Lung (tissue), 12 donors: ENCODE measurements around the gene PNISR. TPM values are rescaled to one million over a fixed set of nuclear protein-coding genes. Genes with fewer than 3 reads are reported as not detected.
A peak's percentile ranks its signal among the peaks of the same experiment; 100 is the strongest.

Experiments
- ATAC-seq: fragments of 200-7000 bp; cut with Tn5 transposase; one replicate; pipeline ENCODE4 v1.9.1; 2020; ENCODE audit warnings: moderate number of reproducible peaks; ENCODE audit not compliant: insufficient read depth, low FRiP score
- DNase-seq, 3 donors: peaks; one replicate each; pipeline ENCODE4 v3.0.0-alpha.2; 2013 to 2017
- H3K27ac ChIP-seq, 2 donors: one replicate each; pipeline ENCODE4 v1.5.1; 2013; ENCODE audit warnings: mild to moderate bottlenecking in 2 of 2, moderate library complexity in 2 of 2, control low read depth in 1 of 2, inconsistent platforms in 1 of 2, low read depth in 1 of 2, low read length in 1 of 2
- H3K27me3 ChIP-seq, 3 donors: one replicate each; pipeline ENCODE4 v1.5.1; 2013; ENCODE audit warnings: low read length in 2 of 3; ENCODE audit not compliant: control insufficient read depth in 3 of 3, insufficient read depth in 3 of 3
- H3K36me3 ChIP-seq, 4 donors: one replicate each; pipeline ENCODE4 v1.5.1; 2013; ENCODE audit warnings: low read length in 4 of 4, mild to moderate bottlenecking in 1 of 4, moderate library complexity in 1 of 4; ENCODE audit not compliant: control insufficient read depth in 4 of 4, insufficient read depth in 4 of 4
- H3K4me1 ChIP-seq, 5 donors: one replicate each; pipeline ENCODE4 v1.5.1; 2013; ENCODE audit warnings: low read length in 5 of 5, mild to moderate bottlenecking in 2 of 5, moderate library complexity in 1 of 5; ENCODE audit not compliant: control insufficient read depth in 5 of 5, insufficient read depth in 5 of 5
- H3K4me3 ChIP-seq: one replicate; pipeline ENCODE4 v1.5.1; 2013; ENCODE audit warnings: mild to moderate bottlenecking, control low read depth, moderate library complexity
- H3K9ac ChIP-seq, 2 donors: one replicate each; pipeline ENCODE4 v1.5.1; 2013; ENCODE audit warnings: low read length in 2 of 2, control low read depth in 1 of 2; ENCODE audit not compliant: insufficient read depth in 1 of 2
- H3K9me3 ChIP-seq, 4 donors: one replicate each; pipeline ENCODE4 v1.5.1; 2013; ENCODE audit warnings: low read length in 3 of 4, mild to moderate bottlenecking in 1 of 4, moderate library complexity in 1 of 4; ENCODE audit not compliant: control insufficient read depth in 4 of 4, insufficient read depth in 3 of 4
- WGBS, 2 donors: extraction: QIAGEN DNeasy Blood & Tissue Kit; methylation state at CpG; one replicate each; pipeline ENCODE4 v1.1.7; 2013; 5-methylcytosine and 5-hydroxymethylcytosine counted together
- polyA plus RNA-seq, 2 donors: library from polyadenylated mRNA; stranded (reverse); fragments of 200-250 nt; gene quantifications; one replicate each; pipeline ENCODE4 v1.2.1, GENCODE V29; 2013
- total RNA-seq, 2 donors: library from RNA; depleted of rRNA in 1 of 2; stranded (reverse); fragments of >200 nt in 1 of 2; gene quantifications; one replicate each; pipeline ENCODE4 v1.2.1, GENCODE V29; 2014 to 2021
- TF ChIP-seq, protein P1 (sequence below): IDR thresholded peaks from 2 replicates; pipeline ENCODE4 v1.5.1; 2012; ENCODE audit warnings: mild to moderate bottlenecking; ENCODE audit errors: control extremely low read depth, extremely low read depth
- donor health status: control.
- donor health status: control.
- donor health status: Bipolar disorder and iron deficiency.
- donor health status: healthy.
- donor health status: DM: yes; HTN: yes; CAD: no.

The PNISR gene
- total and polyA plus RNA-seq, 4 donors, result 35.0 to 354 (median 53.5) TPM

DNA sequence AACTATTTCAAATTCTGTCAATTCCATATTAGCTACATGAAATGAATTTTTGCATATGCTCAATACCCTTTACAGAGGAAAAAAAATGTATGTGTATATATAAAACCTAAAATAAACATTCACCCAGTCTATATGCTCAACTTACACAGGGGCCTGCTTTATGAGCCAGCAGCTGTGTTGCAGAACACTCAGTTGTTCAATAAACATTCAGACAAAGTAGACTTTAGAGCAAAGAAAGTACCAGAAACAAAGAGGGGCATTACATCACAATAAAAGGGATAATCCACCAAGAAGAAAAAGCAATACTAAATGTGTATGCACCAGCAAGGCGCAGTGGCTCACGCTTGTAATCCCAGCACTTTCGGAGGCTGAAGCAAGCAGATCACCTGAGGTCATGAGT is 40.6 kb downstream of the PNISR start:
- WGBS, 2 donors, result 96% methylated on average over 3 of the region's 3 CpGs
- H3K36me3 ChIP-seq, result no peaks in the 10 kb centered on the region
- DNase-seq (peak in 2 of 3 donors; percentile 35), ATAC-seq (no peak)
- no peak overlapping the region for H3K4me3 ChIP-seq
- H3K27ac ChIP-seq, result no peak overlapping the region
- no peak overlapping the region for H3K9ac ChIP-seq
- TF ChIP-seq, protein P1, sequence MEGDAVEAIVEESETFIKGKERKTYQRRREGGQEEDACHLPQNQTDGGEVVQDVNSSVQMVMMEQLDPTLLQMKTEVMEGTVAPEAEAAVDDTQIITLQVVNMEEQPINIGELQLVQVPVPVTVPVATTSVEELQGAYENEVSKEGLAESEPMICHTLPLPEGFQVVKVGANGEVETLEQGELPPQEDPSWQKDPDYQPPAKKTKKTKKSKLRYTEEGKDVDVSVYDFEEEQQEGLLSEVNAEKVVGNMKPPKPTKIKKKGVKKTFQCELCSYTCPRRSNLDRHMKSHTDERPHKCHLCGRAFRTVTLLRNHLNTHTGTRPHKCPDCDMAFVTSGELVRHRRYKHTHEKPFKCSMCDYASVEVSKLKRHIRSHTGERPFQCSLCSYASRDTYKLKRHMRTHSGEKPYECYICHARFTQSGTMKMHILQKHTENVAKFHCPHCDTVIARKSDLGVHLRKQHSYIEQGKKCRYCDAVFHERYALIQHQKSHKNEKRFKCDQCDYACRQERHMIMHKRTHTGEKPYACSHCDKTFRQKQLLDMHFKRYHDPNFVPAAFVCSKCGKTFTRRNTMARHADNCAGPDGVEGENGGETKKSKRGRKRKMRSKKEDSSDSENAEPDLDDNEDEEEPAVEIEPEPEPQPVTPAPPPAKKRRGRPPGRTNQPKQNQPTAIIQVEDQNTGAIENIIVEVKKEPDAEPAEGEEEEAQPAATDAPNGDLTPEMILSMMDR, result no peak
- H3K27me3 ChIP-seq, result no peaks in the 10 kb centered on the region
- no peaks in the 10 kb centered on the region for H3K9me3 ChIP-seq
- H3K4me1 ChIP-seq, result no peaks in the 10 kb centered on the region

DNA sequence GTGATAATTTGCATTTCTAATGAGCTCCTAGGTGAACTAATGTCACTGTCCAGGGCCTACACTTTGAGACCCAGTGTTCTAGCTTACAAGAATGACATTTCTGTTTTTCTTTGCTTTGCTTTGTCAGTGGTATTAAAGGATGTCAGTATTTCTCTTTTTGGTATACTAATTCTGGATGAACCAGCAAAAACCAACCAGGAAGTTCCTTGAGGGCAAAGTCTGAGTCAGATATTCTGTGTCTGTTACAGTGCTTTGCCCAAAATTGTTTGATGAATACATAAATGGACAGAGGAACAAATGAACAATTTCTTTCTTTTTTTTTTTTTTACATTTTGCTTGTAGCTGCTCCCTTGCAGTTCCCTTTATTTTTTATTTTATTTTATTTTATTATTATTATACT is 46.5 kb downstream of the PNISR start:
- H3K4me1 ChIP-seq, result no peaks in the 10 kb centered on the region
- peaks cover 0 to 3% (median 0%) of the 10 kb centered on the region in 4 donors for H3K36me3 ChIP-seq
- H3K4me3 ChIP-seq, result no peak overlapping the region
- DNase-seq, result no peak
- TF ChIP-seq, protein P1, result no peak
- H3K27me3 ChIP-seq, result no peaks in the 10 kb centered on the region
- H3K9ac ChIP-seq, result no peak overlapping the region
- H3K9me3 ChIP-seq, result no peaks in the 10 kb centered on the region
- no peak overlapping the region for H3K27ac ChIP-seq
- no peak for ATAC-seq

DNA sequence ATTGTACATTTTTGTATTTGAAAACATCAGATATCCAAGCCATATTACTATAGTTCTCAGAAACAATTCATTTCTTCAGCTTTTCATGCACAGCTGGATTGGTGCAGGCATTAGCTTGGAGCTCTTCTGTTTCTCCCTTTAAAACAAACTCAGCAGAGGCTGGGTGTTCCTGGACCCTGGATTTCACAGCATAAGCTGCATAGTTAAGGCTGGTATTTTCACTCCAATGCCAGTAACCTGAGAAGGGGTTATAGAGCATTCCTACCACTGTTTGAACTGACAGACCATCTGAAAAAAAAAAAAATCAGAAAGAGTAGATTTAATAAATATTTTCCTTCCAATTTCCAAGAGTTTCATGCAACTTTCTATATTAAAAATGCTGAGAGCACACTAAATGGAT is 55.6 kb downstream of the PNISR start:
- Histone ChIP-seq H3K4me3 (no peak overlapping the region), H3K27me3 (no peaks in the 10 kb centered on the region), H3K9ac (no peak overlapping the region), H3K4me1 (no peaks in the 10 kb centered on the region), H3K36me3 (peaks cover 0 to 4% (median 0%) of the 10 kb centered on the region in 4 donors), H3K9me3 (no peaks in the 10 kb centered on the region), H3K27ac (no peak overlapping the region)
- ATAC-seq, result no peak
- TF ChIP-seq, protein P1, result no peak
- no peak for DNase-seq

DNA sequence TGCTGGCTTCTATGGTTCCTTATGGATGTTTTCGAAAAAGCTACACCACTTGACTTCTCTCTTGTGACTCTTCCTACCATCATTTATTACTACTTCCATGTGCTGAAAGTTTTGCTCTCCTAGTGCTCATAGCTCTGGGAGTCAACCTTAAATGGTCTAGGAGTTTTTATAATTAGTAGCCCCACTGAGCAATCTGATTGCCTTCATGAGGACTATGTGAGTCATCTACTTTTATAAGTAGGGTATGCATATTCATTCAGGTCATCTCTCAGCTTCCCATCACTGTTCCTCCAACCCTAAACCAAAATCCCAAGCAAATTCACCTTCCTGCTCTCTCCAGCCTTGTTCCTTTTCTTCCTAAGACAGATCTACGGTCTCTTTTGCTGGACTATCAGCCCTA is 58.3 kb downstream of the PNISR start:
- no peaks in the 10 kb centered on the region for H3K27me3 ChIP-seq
- no peaks in the 10 kb centered on the region for H3K9me3 ChIP-seq
- DNase-seq (no peak), ATAC-seq (no peak)
- H3K4me3 ChIP-seq, result no peak overlapping the region
- H3K36me3 ChIP-seq, result peaks cover 0 to 4% (median 0%) of the 10 kb centered on the region in 4 donors
- H3K27ac ChIP-seq, result no peak overlapping the region
- TF ChIP-seq, protein P1, result no peak
- H3K9ac ChIP-seq, result no peak overlapping the region
- no peaks in the 10 kb centered on the region for H3K4me1 ChIP-seq
- 96 to 99% methylated on average over 2 of the region's 2 CpGs for WGBS, 2 donors
